GM23338 (cell line): Measurements from ENCODE around the gene CTBP2.

Experiments
- EZH2 ChIP-seq: fragments of 200-600 bp; sonication (generic); IDR thresholded peaks from one replicate; pipeline ENCODE4 v1.8.0; 2017; ENCODE audit warnings: antibody characterized with exemption, mild to moderate bottlenecking, low read depth; ENCODE audit not compliant: unreplicated experiment
- POLR2AphosphoS5 ChIP-seq: IDR thresholded peaks from 2 replicates; pipeline ENCODE4 v1.6.1; 2016; ENCODE audit warnings: antibody characterized with exemption, low read depth
- STAT1 ChIP-seq: IDR thresholded peaks from one replicate; pipeline ENCODE4 v1.6.1; 2016; ENCODE audit warnings: antibody characterized with exemption; ENCODE audit not compliant: unreplicated experiment
- TF ChIP-seq, protein P1 (sequence below), 2 experiments: fragments of 200-600 bp in 1 of 2; sonication (generic) in 1 of 2; conservative IDR thresholded peaks; 2 replicates each; pipeline versions ENCODE4 v1.5.1 to v1.6.1; 2016 to 2017; ENCODE audit warnings: antibody characterized with exemption in 2 of 2, low read depth in 2 of 2, mild to moderate bottlenecking in 2 of 2, moderate library complexity in 1 of 2
- TF ChIP-seq, protein P2 (sequence below): IDR thresholded peaks from one replicate; pipeline ENCODE4 v1.6.1; 2018; ENCODE audit warnings: antibody characterized with exemption; ENCODE audit not compliant: unreplicated experiment

- TF ChIP-seq, protein P1, sequence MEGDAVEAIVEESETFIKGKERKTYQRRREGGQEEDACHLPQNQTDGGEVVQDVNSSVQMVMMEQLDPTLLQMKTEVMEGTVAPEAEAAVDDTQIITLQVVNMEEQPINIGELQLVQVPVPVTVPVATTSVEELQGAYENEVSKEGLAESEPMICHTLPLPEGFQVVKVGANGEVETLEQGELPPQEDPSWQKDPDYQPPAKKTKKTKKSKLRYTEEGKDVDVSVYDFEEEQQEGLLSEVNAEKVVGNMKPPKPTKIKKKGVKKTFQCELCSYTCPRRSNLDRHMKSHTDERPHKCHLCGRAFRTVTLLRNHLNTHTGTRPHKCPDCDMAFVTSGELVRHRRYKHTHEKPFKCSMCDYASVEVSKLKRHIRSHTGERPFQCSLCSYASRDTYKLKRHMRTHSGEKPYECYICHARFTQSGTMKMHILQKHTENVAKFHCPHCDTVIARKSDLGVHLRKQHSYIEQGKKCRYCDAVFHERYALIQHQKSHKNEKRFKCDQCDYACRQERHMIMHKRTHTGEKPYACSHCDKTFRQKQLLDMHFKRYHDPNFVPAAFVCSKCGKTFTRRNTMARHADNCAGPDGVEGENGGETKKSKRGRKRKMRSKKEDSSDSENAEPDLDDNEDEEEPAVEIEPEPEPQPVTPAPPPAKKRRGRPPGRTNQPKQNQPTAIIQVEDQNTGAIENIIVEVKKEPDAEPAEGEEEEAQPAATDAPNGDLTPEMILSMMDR (conservative IDR thresholded peaks at IDR 0.05; ENCODE audit: low read depth in 2 of 2): no peak
- TF ChIP-seq EZH2 (no peak), POLR2AphosphoS5 (no peak), STAT1 (no peak)
- TF ChIP-seq, protein P2, sequence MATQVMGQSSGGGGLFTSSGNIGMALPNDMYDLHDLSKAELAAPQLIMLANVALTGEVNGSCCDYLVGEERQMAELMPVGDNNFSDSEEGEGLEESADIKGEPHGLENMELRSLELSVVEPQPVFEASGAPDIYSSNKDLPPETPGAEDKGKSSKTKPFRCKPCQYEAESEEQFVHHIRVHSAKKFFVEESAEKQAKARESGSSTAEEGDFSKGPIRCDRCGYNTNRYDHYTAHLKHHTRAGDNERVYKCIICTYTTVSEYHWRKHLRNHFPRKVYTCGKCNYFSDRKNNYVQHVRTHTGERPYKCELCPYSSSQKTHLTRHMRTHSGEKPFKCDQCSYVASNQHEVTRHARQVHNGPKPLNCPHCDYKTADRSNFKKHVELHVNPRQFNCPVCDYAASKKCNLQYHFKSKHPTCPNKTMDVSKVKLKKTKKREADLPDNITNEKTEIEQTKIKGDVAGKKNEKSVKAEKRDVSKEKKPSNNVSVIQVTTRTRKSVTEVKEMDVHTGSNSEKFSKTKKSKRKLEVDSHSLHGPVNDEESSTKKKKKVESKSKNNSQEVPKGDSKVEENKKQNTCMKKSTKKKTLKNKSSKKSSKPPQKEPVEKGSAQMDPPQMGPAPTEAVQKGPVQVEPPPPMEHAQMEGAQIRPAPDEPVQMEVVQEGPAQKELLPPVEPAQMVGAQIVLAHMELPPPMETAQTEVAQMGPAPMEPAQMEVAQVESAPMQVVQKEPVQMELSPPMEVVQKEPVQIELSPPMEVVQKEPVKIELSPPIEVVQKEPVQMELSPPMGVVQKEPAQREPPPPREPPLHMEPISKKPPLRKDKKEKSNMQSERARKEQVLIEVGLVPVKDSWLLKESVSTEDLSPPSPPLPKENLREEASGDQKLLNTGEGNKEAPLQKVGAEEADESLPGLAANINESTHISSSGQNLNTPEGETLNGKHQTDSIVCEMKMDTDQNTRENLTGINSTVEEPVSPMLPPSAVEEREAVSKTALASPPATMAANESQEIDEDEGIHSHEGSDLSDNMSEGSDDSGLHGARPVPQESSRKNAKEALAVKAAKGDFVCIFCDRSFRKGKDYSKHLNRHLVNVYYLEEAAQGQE: no peak
Observed at GRCh38 chr10:125146791-125147579, 13.4 kb downstream of the CTBP2 start.
